ENCODE results near the gene ITLN2. TPM values are rescaled to one million over a fixed set of nuclear protein-coding genes. Genes with fewer than 3 reads are reported as not detected.

Gene ITLN2
- total and polyA plus RNA-seq, 2 donors (not counting 3 experiments of a cell fraction or from before 2014, with no cell fraction given), result 0.46 TPM; not detected in 1

- ChIA-PET CTCF (interaction anchor here (0.8 to 5.5 kb wide), 9 partner anchors 8 to 142 kb away, joined by 3 to 197 read pairs (median 51); partner anchors contain the start of genes F11R, KLHDC9, TSTD1 and USF1), POLR2A (interaction anchor here (2.1 kb wide), 1 partner anchor 25 kb away, joined by 19 read pairs; the partner anchor contains the start of gene F11R)
- no peaks in the 10 kb centered on the region for H3K79me2 ChIP-seq (ENCODE audit: control insufficient read depth, insufficient read depth, low read length)
- H3K4me2 ChIP-seq (ENCODE audit: insufficient read depth, low read length), result peak overlapping the region; percentile 45
- H4K20me1 ChIP-seq (replicated peaks; ENCODE audit: control insufficient read depth, extremely low read depth, insufficient read depth, low read length), result no peaks in the 10 kb centered on the region
- peak; percentile 80 for TF ChIP-seq JUN (IDR thresholded peaks at IDR 0.05; ENCODE audit: borderline replicate concordance, insufficient read depth, insufficient read length, low read depth)
- TF ChIP-seq FOS (IDR thresholded peaks at IDR 0.05; ENCODE audit: borderline replicate concordance, insufficient read depth, low read length), result peak; percentile 92
- no peak for TF ChIP-seq MAX (IDR thresholded peaks at IDR 0.05; ENCODE audit: insufficient read depth, insufficient read length)
- peak; percentile 47 for TF ChIP-seq POLR2AphosphoS5 (IDR thresholded peaks at IDR 0.05; ENCODE audit: insufficient read depth, low read depth, low read length)
- TF ChIP-seq CTCF (IDR thresholded peaks at IDR 0.05; ENCODE audit: extremely low read depth in 1 of 2, insufficient read depth in 1 of 2, low read depth in 1 of 2, low read length in 2 of 2), result no peak
- no peak for TF ChIP-seq EZH2 (IDR thresholded peaks at IDR 0.05; ENCODE audit: borderline replicate concordance, low read depth, low read length, severe bottlenecking)
- H3K27me3 ChIP-seq (ENCODE audit: control insufficient read depth in 2 of 2, insufficient read depth in 2 of 2, low read length in 2 of 2), result no peaks in the 10 kb centered on the region
- no peaks in the 10 kb centered on the region for H3K9me3 ChIP-seq (replicated peaks; ENCODE audit: control insufficient read depth, insufficient read depth, low read length)
- peak; percentile 66 for DNase-seq (ENCODE audit: low read depth, low spot score)
- peak overlapping the region; percentile 62 for H3K27ac ChIP-seq (ENCODE audit: insufficient read depth, low read depth, low read length)
- H3K4me1 ChIP-seq (ENCODE audit: control insufficient read depth, extremely low read depth, insufficient read depth, low read length), result peaks cover 24% of the 10 kb centered on the region
- no TSS peak for BruUV-seq (replicated peaks)
- peaks cover 10 to 28% of the 10 kb centered on the region in 2 experiments for H3K36me3 ChIP-seq (ENCODE audit: control insufficient read depth in 2 of 2, extremely low read depth in 1 of 2, insufficient read depth in 2 of 2, low read length in 2 of 2)
- H3K9ac ChIP-seq (replicated peaks; ENCODE audit: extremely low read depth, insufficient read depth, low read length), result no peak overlapping the region
- no peak overlapping the region for H2AFZ ChIP-seq (ENCODE audit: low read depth, low read length)
- no peak overlapping the region for H3K4me3 ChIP-seq (replicated peaks in 1 of 3; ENCODE audit: insufficient read depth in 1 of 3, low read depth in 1 of 3, low read length in 3 of 3)
- intact Hi-C loops (cut with micrococcal nuclease) (loop anchor here (2.0 kb wide), 1 partner anchor 25 kb away; the partner anchor contains the start of gene F11R), dilution Hi-C loops (cut with MboI; ENCODE audit: extremely low pct_ligation_motif_present, low sequenced_read_pairs) (no loop called here)
- FAIRE-seq, result peak; percentile 98
- no peaks in the 10 kb centered on the region for H3K9me1 ChIP-seq (replicated peaks; ENCODE audit: control insufficient read depth, extremely low read depth, insufficient read depth, low read length)
These were observed 41.6 kb upstream of the ITLN2 start for GRCh38 chr1:160996178-160996577.
